ENCODE results near the gene STAT5B. TPM values are rescaled to one million over a fixed set of nuclear protein-coding genes. Genes with fewer than 3 reads are reported as not detected.
A peak's percentile ranks its signal among the peaks of the same experiment; 100 is the strongest.
"Not testable (repeated sequence)": the region's sequence is repeated elsewhere in the genome, so short reads cannot be mapped to it uniquely, and the experiment has no call there.

STAT5B gene
- total RNA-seq, 2 donors from 2014 or later, result 131 to 209 TPM

GRCh38 chr17:42299913-42300312 is 23.7 kb upstream of the STAT5B start:
- not testable (repeated sequence) for H3K4me3 Mint-ChIP-seq; DNase-seq (ENCODE audit: low spot score); H3K9me3 Mint-ChIP-seq; H3K27ac Mint-ChIP-seq; H3K27me3 Mint-ChIP-seq; ATAC-seq
- Mint-ChIP-seq H3K4me1 (ENCODE audit: low read depth in 2 of 2) (peaks cover 13 to 40% of the 10 kb centered on the region in 2 donors), H3K36me3 (peaks cover 32% of the 10 kb centered on the region)

GRCh38 chr17:42299361-42299760 is 23.2 kb upstream of the STAT5B start:
- not testable (repeated sequence) for ATAC-seq; H3K9me3 Mint-ChIP-seq; DNase-seq (ENCODE audit: low spot score); H3K27me3 Mint-ChIP-seq; H3K4me3 Mint-ChIP-seq
- Mint-ChIP-seq H3K4me1 (ENCODE audit: low read depth in 2 of 2) (peaks cover 13 to 38% of the 10 kb centered on the region in 2 donors), H3K27ac (peak overlapping the region in 1 of 2 donors; percentile 31), H3K36me3 (peaks cover 32% of the 10 kb centered on the region)

- ATAC-seq; H3K27ac Mint-ChIP-seq; DNase-seq (ENCODE audit: low spot score); H3K4me3 Mint-ChIP-seq; H3K9me3 Mint-ChIP-seq; H3K27me3 Mint-ChIP-seq: not testable (repeated sequence)
- peaks cover 28% of the 10 kb centered on the region for H3K36me3 Mint-ChIP-seq
- peaks cover 18 to 37% of the 10 kb centered on the region in 2 donors for H3K4me1 Mint-ChIP-seq (ENCODE audit: low read depth in 2 of 2)
These were observed 21.6 kb upstream of the STAT5B start for GRCh38 chr17:42297775-42298174.

GRCh38 chr17:42296012-42296411 is 19.8 kb upstream of the STAT5B start:
- Mint-ChIP-seq H3K4me1 (ENCODE audit: low read depth in 2 of 2) (peaks cover 28 to 42% of the 10 kb centered on the region in 2 donors), H3K27me3 (no peaks in the 10 kb centered on the region), H3K4me3 (no peak overlapping the region), H3K9me3 (no peaks in the 10 kb centered on the region), H3K27ac (peak overlapping the region in 1 of 2 donors; percentile 84), H3K36me3 (peaks cover 23% of the 10 kb centered on the region)
- no peak for ATAC-seq
- no peak for DNase-seq (ENCODE audit: low spot score)

- no peak for ATAC-seq
- Mint-ChIP-seq H3K36me3 (peaks cover 32% of the 10 kb centered on the region), H3K4me3 (no peak overlapping the region), H3K4me1 (ENCODE audit: low read depth in 2 of 2) (peaks cover 40 to 53% of the 10 kb centered on the region in 2 donors), H3K27me3 (no peaks in the 10 kb centered on the region), H3K27ac (peak overlapping the region in 1 of 2 donors; percentile 84), H3K9me3 (no peaks in the 10 kb centered on the region)
- DNase-seq (ENCODE audit: low spot score), result no peak
These were observed 18.5 kb upstream of the STAT5B start for GRCh38 chr17:42294469-42295398.

GRCh38 chr17:42291129-42291528 is 14.9 kb upstream of the STAT5B start:
- Mint-ChIP-seq H3K27ac (peak overlapping the region; percentile 73 to 96), H3K4me1 (ENCODE audit: low read depth in 2 of 2) (peaks cover 53 to 69% of the 10 kb centered on the region in 2 donors), H3K4me3 (peak overlapping the region; percentile 93), H3K36me3 (peaks cover 27% of the 10 kb centered on the region), H3K9me3 (no peaks in the 10 kb centered on the region), H3K27me3 (no peaks in the 10 kb centered on the region)
- ATAC-seq (no peak), DNase-seq (ENCODE audit: low spot score) (no peak)

- peaks cover 54 to 68% of the 10 kb centered on the region in 2 donors for H3K4me1 Mint-ChIP-seq (ENCODE audit: low read depth in 2 of 2)
- peak overlapping the region; percentile 73 to 96 for H3K27ac Mint-ChIP-seq
- H3K36me3 Mint-ChIP-seq, result peaks cover 26% of the 10 kb centered on the region
- no peaks in the 10 kb centered on the region for H3K27me3 Mint-ChIP-seq
- peak overlapping the region; percentile 93 for H3K4me3 Mint-ChIP-seq
- DNase-seq (ENCODE audit: low spot score), result no peak
- no peak for ATAC-seq
- H3K9me3 Mint-ChIP-seq, result no peaks in the 10 kb centered on the region
These were observed 14.4 kb upstream of the STAT5B start for GRCh38 chr17:42290577-42290976.

GRCh38 chr17:42289611-42290181 is 13.5 kb upstream of the STAT5B start:
- Mint-ChIP-seq H3K36me3 (peaks cover 21% of the 10 kb centered on the region), H3K27ac (peak overlapping the region; percentile 73 to 96), H3K9me3 (no peaks in the 10 kb centered on the region), H3K4me3 (peak overlapping the region; percentile 93), H3K4me1 (ENCODE audit: low read depth in 2 of 2) (peaks cover 48 to 60% of the 10 kb centered on the region in 2 donors), H3K27me3 (no peaks in the 10 kb centered on the region)
- peak; percentile 84 for DNase-seq (ENCODE audit: low spot score)
- peak in 1 of 2 donors; percentile 25 for ATAC-seq

- Mint-ChIP-seq H3K36me3 (peaks cover 21% of the 10 kb centered on the region), H3K27me3 (no peaks in the 10 kb centered on the region), H3K27ac (peak overlapping the region; percentile 73 to 96), H3K4me3 (peak overlapping the region; percentile 93), H3K4me1 (ENCODE audit: low read depth in 2 of 2) (peaks cover 48 to 57% of the 10 kb centered on the region in 2 donors), H3K9me3 (no peaks in the 10 kb centered on the region)
- ATAC-seq, result peak; percentile 60 to 63
- DNase-seq (ENCODE audit: low spot score), result peak; percentile 82
These were observed 12.8 kb upstream of the STAT5B start for GRCh38 chr17:42288803-42289610.

GRCh38 chr17:42287977-42288802 is 12.0 kb upstream of the STAT5B start, which contains the start of gene STAT5A:
Gene STAT5A, plus strand, starts transcription at chr17:42288498. Its CDS starts 914 bp downstream, at chr17:42289412.
- H3K4me1 Mint-ChIP-seq (ENCODE audit: low read depth in 2 of 2), result peaks cover 43 to 52% of the 10 kb centered on the region in 2 donors
- H3K27me3 Mint-ChIP-seq, result no peaks in the 10 kb centered on the region
- peak; percentile 92 for DNase-seq (ENCODE audit: low spot score)
- peaks cover 16% of the 10 kb centered on the region for H3K36me3 Mint-ChIP-seq
- H3K4me3 Mint-ChIP-seq, result peak within 1 kb of the TSS; percentile 93
- ATAC-seq, result peak; percentile 88 to 89
- no peaks in the 10 kb centered on the region for H3K9me3 Mint-ChIP-seq
- H3K27ac Mint-ChIP-seq, result peak within 1 kb of the TSS; percentile 98 to 100

- peak overlapping the region; percentile 98 to 100 for H3K27ac Mint-ChIP-seq
- H3K4me3 Mint-ChIP-seq, result peak overlapping the region; percentile 93
- peaks cover 48 to 53% of the 10 kb centered on the region in 2 donors for H3K4me1 Mint-ChIP-seq (ENCODE audit: low read depth in 2 of 2)
- H3K27me3 Mint-ChIP-seq, result no peaks in the 10 kb centered on the region
- peaks cover 16% of the 10 kb centered on the region for H3K36me3 Mint-ChIP-seq
- H3K9me3 Mint-ChIP-seq, result no peaks in the 10 kb centered on the region
- DNase-seq (ENCODE audit: low spot score) (peak; percentile 76), ATAC-seq (peak; percentile 49 to 71)
These were observed 11.2 kb upstream of the STAT5B start for GRCh38 chr17:42287305-42287976.
